H9 (cell line): ENCODE results near the gene OTUB2. TPM values are rescaled to one million over a fixed set of nuclear protein-coding genes. Genes with fewer than 3 reads are reported as not detected.

Source experiments
- DNase-seq: peaks from one replicate; pipeline ENCODE4 v3.0.0-alpha.2; 2017
- H2AFZ ChIP-seq: one replicate; pipeline ENCODE4 v1.6.1; 2013; ENCODE audit warnings: mild to moderate bottlenecking, low read length, control low read depth, moderate library complexity
- H2AK5ac ChIP-seq: 2 replicates; pipeline ENCODE4 v1.6.1; 2013; ENCODE audit warnings: low read length, control low read depth, mixed read lengths; ENCODE audit not compliant: insufficient read length
- H2BK120ac ChIP-seq: one replicate; pipeline ENCODE4 v1.6.1; 2013; ENCODE audit warnings: low read depth, mild to moderate bottlenecking, low read length, control low read depth, inconsistent platforms; ENCODE audit not compliant: poor library complexity, severe bottlenecking
- H2BK12ac ChIP-seq: 2 replicates; pipeline ENCODE4 v1.6.1; 2013; ENCODE audit warnings: low read length, control low read depth, mixed read lengths, low read depth; ENCODE audit not compliant: insufficient read length
- H2BK15ac ChIP-seq: 2 replicates; pipeline ENCODE4 v1.6.1; 2013; ENCODE audit warnings: low read depth, low read length, control low read depth
- H2BK20ac ChIP-seq: one replicate; pipeline ENCODE4 v1.6.1; 2013; ENCODE audit warnings: low read depth, mild to moderate bottlenecking, low read length, control low read depth, inconsistent platforms; ENCODE audit not compliant: poor library complexity, severe bottlenecking
- H2BK5ac ChIP-seq: 2 replicates; pipeline ENCODE4 v1.6.1; 2013; ENCODE audit warnings: low read length, control low read depth, mixed read lengths; ENCODE audit not compliant: insufficient read length
- H3K14ac ChIP-seq: 2 replicates; pipeline ENCODE4 v1.6.1; 2013; ENCODE audit warnings: low read length, control low read depth; ENCODE audit not compliant: insufficient read depth
- H3K18ac ChIP-seq: 2 replicates; pipeline ENCODE4 v1.6.1; 2013; ENCODE audit warnings: low read depth, mild to moderate bottlenecking, mixed read lengths, low read length, control low read depth; ENCODE audit not compliant: insufficient read length
- H3K23ac ChIP-seq: 2 replicates; pipeline ENCODE4 v1.6.1; 2013; ENCODE audit warnings: low read length, control low read depth, mixed read lengths, low read depth; ENCODE audit not compliant: insufficient read length
- H3K23me2 ChIP-seq: 2 replicates; pipeline ENCODE4 v1.6.1; 2013; ENCODE audit warnings: low read depth, mild to moderate bottlenecking, mixed read lengths, low read length, control low read depth; ENCODE audit not compliant: insufficient read length, poor library complexity, severe bottlenecking
- H3K27ac ChIP-seq: 2 replicates; pipeline ENCODE4 v1.5.1; 2013; ENCODE audit warnings: low read length, control low read depth, mixed read lengths, low read depth; ENCODE audit not compliant: insufficient read length
- H3K27me3 ChIP-seq: 2 replicates; pipeline ENCODE4 v1.6.1; 2013; ENCODE audit warnings: low read length, control low read depth, inconsistent platforms; ENCODE audit not compliant: insufficient read depth
- H3K4ac ChIP-seq: 2 replicates; pipeline ENCODE4 v1.6.1; 2013; ENCODE audit warnings: low read depth, mild to moderate bottlenecking, control low read depth, inconsistent platforms, low read length, moderate library complexity
- H3K4me1 ChIP-seq: 2 replicates; pipeline ENCODE4 v1.6.1; 2013; ENCODE audit warnings: low read length, control low read depth, inconsistent platforms; ENCODE audit not compliant: insufficient read depth
- H3K4me2 ChIP-seq: 2 replicates; pipeline ENCODE4 v1.6.1; 2013; ENCODE audit warnings: low read length, control low read depth, mixed read lengths; ENCODE audit not compliant: insufficient read length, insufficient read depth
- H3K56ac ChIP-seq: 2 replicates; pipeline ENCODE4 v1.6.1; 2013; ENCODE audit warnings: low read depth, mild to moderate bottlenecking, mixed read lengths, low read length, control low read depth; ENCODE audit not compliant: insufficient read length
- H3K79me1 ChIP-seq: 2 replicates; pipeline ENCODE4 v1.6.1; 2013; ENCODE audit warnings: low read depth, mild to moderate bottlenecking, moderate library complexity, low read length, control low read depth, inconsistent platforms; ENCODE audit not compliant: insufficient read depth, poor library complexity, severe bottlenecking
- H3K79me2 ChIP-seq: 2 replicates; pipeline ENCODE4 v1.6.1; 2013; ENCODE audit warnings: low read length, control low read depth, inconsistent platforms; ENCODE audit not compliant: insufficient read depth
- H3K9ac ChIP-seq: 2 replicates; pipeline ENCODE4 v1.6.1; 2013; ENCODE audit warnings: low read length, control low read depth, mixed read lengths; ENCODE audit not compliant: insufficient read length; ENCODE audit errors: extremely low read depth
- H3K9me3 ChIP-seq: one replicate; pipeline ENCODE4 v1.6.1; 2013; ENCODE audit warnings: low read depth, low read length, inconsistent platforms; ENCODE audit not compliant: control insufficient read depth
- H3T11ph ChIP-seq: one replicate; pipeline ENCODE4 v1.6.1; 2013; ENCODE audit warnings: mild to moderate bottlenecking, low read length, control low read depth, inconsistent platforms
- H4K20me1 ChIP-seq: one replicate; pipeline ENCODE4 v1.6.1; 2013; ENCODE audit not compliant: control insufficient read depth, insufficient read length, insufficient read depth
- H4K5ac ChIP-seq: 2 replicates; pipeline ENCODE4 v1.6.1; 2013; ENCODE audit warnings: low read depth, mild to moderate bottlenecking, mixed read lengths, low read length, control low read depth; ENCODE audit not compliant: insufficient read length
- H4K8ac ChIP-seq: replicated peaks from 2 replicates; pipeline ENCODE4 v1.6.1; 2013; ENCODE audit warnings: low read length, control low read depth, mixed read lengths, low read depth; ENCODE audit not compliant: insufficient read length
- H4K91ac ChIP-seq: 2 replicates; pipeline ENCODE4 v1.6.1; 2013; ENCODE audit warnings: low read depth, mild to moderate bottlenecking, moderate library complexity, mixed read lengths, low read length, control low read depth; ENCODE audit not compliant: insufficient read length
- H3K27ac Mint-ChIP-seq, 3 experiments: 2 replicates in 2 of 3; 3 replicates in 1 of 3; pipeline ENCODE4 v1.8.0; 2020 to 2021; ENCODE audit warnings: mixed read lengths in 3 of 3, mild to moderate bottlenecking in 1 of 3, moderate library complexity in 1 of 3
- H3K27me3 Mint-ChIP-seq: 2 replicates; pipeline ENCODE4 v1.8.0; 2021; ENCODE audit warnings: low read depth, mild to moderate bottlenecking, moderate library complexity, mixed read lengths
- H3K36me3 Mint-ChIP-seq, 3 experiments: 2 replicates in 2 of 3; 3 replicates in 1 of 3; pipeline ENCODE4 v1.8.0; 2020 to 2021; ENCODE audit warnings: low read depth in 3 of 3, mixed read lengths in 3 of 3; ENCODE audit not compliant: insufficient read depth in 1 of 3
- H3K4me1 Mint-ChIP-seq, 2 experiments: 2 replicates each; pipeline ENCODE4 v1.8.0; 2020; ENCODE audit warnings: mixed read lengths in 2 of 2
- H3K4me3 Mint-ChIP-seq, 2 experiments: 2 replicates in 1 of 2; 3 replicates in 1 of 2; pipeline ENCODE4 v1.8.0; 2020 to 2021; ENCODE audit warnings: mild to moderate bottlenecking in 2 of 2, mixed read lengths in 2 of 2, moderate library complexity in 1 of 2
- H3K9me3 Mint-ChIP-seq, 2 experiments: 2 replicates in 1 of 2; 3 replicates in 1 of 2; pipeline ENCODE4 v1.8.0; 2020; ENCODE audit warnings: mild to moderate bottlenecking in 2 of 2, mixed read lengths in 2 of 2, moderate library complexity in 1 of 2
- WGBS: extraction: QIAGEN DNeasy Blood & Tissue Kit; methylation state at CpG from one replicate; pipeline ENCODE4 v1.1.7; 2013; ENCODE audit warnings: missing lambda C conversion rate, low lambda C conversion rate, mixed read lengths; ENCODE audit not compliant: insufficient read length; ENCODE audit errors: extremely low coverage; 5-methylcytosine and 5-hydroxymethylcytosine counted together
- total RNA-seq: library from RNA; stranded (reverse); gene quantifications from 2 replicates; pipeline ENCODE4 v1.2.1, GENCODE V29; 2021
- TF ChIP-seq, protein P1 (sequence below): fragments of 200-600 bp; sonication (generic); conservative IDR thresholded peaks from 3 replicates; pipeline ENCODE4 v1.8.0; 2021; ENCODE audit warnings: antibody characterized with exemption, mild to moderate bottlenecking

OTUB2 gene
- total RNA-seq, 1 experiment from 2014 or later: 3.6 TPM

DNA sequence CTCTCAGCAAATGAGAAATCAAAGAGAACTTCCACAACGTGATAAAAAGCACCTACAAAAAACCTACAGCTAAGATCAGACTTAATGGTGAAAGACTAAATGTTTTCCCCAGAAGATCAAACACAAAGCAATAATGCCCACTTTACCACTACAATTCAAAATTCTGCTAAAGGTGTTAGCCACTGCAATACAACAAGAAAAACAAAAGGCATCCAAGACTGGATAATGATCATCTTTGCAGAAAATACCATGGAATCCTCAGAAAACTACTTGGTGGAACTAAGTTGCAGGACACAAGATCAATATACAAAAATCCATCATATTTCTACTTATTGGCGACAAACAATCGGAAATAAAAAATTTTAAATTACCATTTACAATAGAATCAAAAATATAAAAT is 48.4 kb downstream of the OTUB2 start:
- no peak overlapping the region for H4K5ac ChIP-seq
- H3K79me1 ChIP-seq: peaks cover 5% of the 10 kb centered on the region
- peaks cover 40 to 41% of the 10 kb centered on the region in 2 experiments for H3K9me3 Mint-ChIP-seq
- H3K9ac ChIP-seq: no peak overlapping the region
- H3K27ac Mint-ChIP-seq: no peak overlapping the region
- no peak overlapping the region for H3K18ac ChIP-seq
- peaks cover 15% of the 10 kb centered on the region in 2 experiments for H3K4me1 Mint-ChIP-seq
- no peaks in the 10 kb centered on the region for H3K27me3 Mint-ChIP-seq
- H2BK120ac ChIP-seq: no peak overlapping the region
- no peak overlapping the region for H3K14ac ChIP-seq
- DNase-seq: no peak
- no peaks in the 10 kb centered on the region for H3K4me1 ChIP-seq
- H3K56ac ChIP-seq: no peak overlapping the region
- no peak overlapping the region for H3T11ph ChIP-seq
- H3K36me3 Mint-ChIP-seq: peaks cover 67 to 70% (median 69%) of the 10 kb centered on the region in 3 experiments
- no peaks in the 10 kb centered on the region for H3K23me2 ChIP-seq
- no peak overlapping the region for H2BK12ac ChIP-seq
- no peak overlapping the region for H3K27ac ChIP-seq
- no peak overlapping the region for H2BK20ac ChIP-seq
- no peaks in the 10 kb centered on the region for H3K27me3 ChIP-seq
- no peak overlapping the region for H2AFZ ChIP-seq
- H2BK15ac ChIP-seq: no peak overlapping the region
- no peak overlapping the region for H4K91ac ChIP-seq
- no peaks in the 10 kb centered on the region for H3K9me3 ChIP-seq
- H2BK5ac ChIP-seq: no peak overlapping the region
- no peak overlapping the region for H3K4me2 ChIP-seq
- TF ChIP-seq, protein P1, sequence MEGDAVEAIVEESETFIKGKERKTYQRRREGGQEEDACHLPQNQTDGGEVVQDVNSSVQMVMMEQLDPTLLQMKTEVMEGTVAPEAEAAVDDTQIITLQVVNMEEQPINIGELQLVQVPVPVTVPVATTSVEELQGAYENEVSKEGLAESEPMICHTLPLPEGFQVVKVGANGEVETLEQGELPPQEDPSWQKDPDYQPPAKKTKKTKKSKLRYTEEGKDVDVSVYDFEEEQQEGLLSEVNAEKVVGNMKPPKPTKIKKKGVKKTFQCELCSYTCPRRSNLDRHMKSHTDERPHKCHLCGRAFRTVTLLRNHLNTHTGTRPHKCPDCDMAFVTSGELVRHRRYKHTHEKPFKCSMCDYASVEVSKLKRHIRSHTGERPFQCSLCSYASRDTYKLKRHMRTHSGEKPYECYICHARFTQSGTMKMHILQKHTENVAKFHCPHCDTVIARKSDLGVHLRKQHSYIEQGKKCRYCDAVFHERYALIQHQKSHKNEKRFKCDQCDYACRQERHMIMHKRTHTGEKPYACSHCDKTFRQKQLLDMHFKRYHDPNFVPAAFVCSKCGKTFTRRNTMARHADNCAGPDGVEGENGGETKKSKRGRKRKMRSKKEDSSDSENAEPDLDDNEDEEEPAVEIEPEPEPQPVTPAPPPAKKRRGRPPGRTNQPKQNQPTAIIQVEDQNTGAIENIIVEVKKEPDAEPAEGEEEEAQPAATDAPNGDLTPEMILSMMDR: no peak
- H3K4ac ChIP-seq: no peak overlapping the region
- no CpG with 5 or more reads among the region's 3 CpGs for WGBS
- H3K4me3 Mint-ChIP-seq: no peak overlapping the region
- H2AK5ac ChIP-seq: no peak overlapping the region
- H3K23ac ChIP-seq: no peak overlapping the region
- peaks cover 34% of the 10 kb centered on the region for H3K79me2 ChIP-seq
- peaks cover 3% of the 10 kb centered on the region for H4K20me1 ChIP-seq
- no peak overlapping the region for H4K8ac ChIP-seq
